ENCODE data around the gene LARP1. TPM values are rescaled to one million over a fixed set of nuclear protein-coding genes. Genes with fewer than 3 reads are reported as not detected.
A peak's percentile ranks its signal among the peaks of the same experiment; 100 is the strongest.

Gene LARP1
- total and polyA plus RNA-seq, 9 of the 15 experiments (the other 6 are each of a cell fraction or from before 2014, with no cell fraction given) = 22.6 to 300 (median 92.0) TPM

DNA sequence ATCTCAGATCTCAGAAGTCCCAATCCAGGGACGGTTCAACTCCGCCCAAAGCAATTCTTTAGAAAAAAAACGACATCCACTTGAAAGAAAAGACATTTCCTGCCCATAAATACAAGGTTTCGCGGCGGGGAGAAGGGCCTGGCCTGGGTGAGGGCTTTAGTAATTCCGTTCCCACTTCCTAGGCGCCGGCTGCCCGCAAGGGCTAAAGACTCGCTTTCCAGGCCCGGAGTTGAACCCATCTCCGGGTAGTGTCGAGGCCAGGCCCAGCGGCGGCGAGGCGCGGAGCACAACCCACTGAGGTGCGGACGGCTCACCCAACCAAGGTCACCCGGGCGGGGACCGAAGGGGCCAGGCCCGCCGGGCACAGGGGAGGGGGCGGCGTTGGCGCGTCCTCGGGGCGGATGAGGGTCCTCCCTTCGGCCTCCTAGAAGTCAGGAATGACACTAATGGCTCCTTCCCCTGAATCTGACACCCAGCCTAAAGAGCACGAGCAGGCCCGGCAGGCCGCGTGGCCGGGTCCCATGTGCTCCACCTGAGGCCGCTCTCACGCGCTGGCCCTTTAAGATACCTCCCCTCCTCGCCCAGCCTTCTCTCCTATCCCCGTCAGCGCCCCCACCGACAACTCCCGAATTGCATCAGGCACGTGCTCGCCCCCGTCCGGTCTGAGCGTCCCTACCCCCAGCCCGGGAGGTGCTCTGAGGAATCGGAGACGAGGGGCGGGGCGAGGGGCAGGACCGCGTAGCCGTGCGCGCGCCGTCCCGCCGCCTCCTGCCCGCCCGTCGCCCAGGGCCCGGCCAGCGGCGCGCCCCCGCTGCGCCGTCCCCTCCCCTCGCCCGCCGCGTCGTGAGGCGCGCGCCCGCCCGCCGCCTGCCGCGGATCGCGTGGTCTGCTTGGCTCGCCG lies 467 bp upstream of the LARP1 start (continued):
- TF ChIP-seq, protein P1, sequence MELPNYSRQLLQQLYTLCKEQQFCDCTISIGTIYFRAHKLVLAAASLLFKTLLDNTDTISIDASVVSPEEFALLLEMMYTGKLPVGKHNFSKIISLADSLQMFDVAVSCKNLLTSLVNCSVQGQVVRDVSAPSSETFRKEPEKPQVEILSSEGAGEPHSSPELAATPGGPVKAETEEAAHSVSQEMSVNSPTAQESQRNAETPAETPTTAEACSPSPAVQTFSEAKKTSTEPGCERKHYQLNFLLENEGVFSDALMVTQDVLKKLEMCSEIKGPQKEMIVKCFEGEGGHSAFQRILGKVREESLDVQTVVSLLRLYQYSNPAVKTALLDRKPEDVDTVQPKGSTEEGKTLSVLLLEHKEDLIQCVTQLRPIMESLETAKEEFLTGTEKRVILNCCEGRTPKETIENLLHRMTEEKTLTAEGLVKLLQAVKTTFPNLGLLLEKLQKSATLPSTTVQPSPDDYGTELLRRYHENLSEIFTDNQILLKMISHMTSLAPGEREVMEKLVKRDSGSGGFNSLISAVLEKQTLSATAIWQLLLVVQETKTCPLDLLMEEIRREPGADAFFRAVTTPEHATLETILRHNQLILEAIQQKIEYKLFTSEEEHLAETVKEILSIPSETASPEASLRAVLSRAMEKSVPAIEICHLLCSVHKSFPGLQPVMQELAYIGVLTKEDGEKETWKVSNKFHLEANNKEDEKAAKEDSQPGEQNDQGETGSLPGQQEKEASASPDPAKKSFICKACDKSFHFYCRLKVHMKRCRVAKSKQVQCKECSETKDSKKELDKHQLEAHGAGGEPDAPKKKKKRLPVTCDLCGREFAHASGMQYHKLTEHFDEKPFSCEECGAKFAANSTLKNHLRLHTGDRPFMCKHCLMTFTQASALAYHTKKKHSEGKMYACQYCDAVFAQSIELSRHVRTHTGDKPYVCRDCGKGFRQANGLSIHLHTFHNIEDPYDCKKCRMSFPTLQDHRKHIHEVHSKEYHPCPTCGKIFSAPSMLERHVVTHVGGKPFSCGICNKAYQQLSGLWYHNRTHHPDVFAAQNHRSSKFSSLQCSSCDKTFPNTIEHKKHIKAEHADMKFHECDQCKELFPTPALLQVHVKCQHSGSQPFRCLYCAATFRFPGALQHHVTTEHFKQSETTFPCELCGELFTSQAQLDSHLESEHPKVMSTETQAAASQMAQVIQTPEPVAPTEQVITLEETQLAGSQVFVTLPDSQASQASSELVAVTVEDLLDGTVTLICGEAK (IDR thresholded peaks at IDR 0.05) = no peak
- TF ChIP-seq, protein P1 (CRISPR knock-in tag; IDR thresholded peaks at IDR 0.05) = peak; percentile 76; the same call in 1 of the 2 replicates
- TF ChIP-seq PTBP1 (IDR thresholded peaks at IDR 0.05; ENCODE audit: low read depth, low read length) (no peak), SAFB2 (IDR thresholded peaks at IDR 0.05; ENCODE audit: borderline replicate concordance, low read depth, low read length, severe bottlenecking) (no peak), NFIC (IDR thresholded peaks at IDR 0.05) (peak; percentile 44), ZNF212 (CRISPR knock-in tag; IDR thresholded peaks at IDR 0.05) (no peak), ZNF79 (CRISPR knock-in tag; IDR thresholded peaks at IDR 0.05; ENCODE audit: low read depth) (no peak), ATF1 (CRISPR knock-in tag; IDR thresholded peaks at IDR 0.05) (no peak), ATF1 (tag; IDR thresholded peaks at IDR 0.05) (peak; percentile 73)
- TF ChIP-seq, protein P2, sequence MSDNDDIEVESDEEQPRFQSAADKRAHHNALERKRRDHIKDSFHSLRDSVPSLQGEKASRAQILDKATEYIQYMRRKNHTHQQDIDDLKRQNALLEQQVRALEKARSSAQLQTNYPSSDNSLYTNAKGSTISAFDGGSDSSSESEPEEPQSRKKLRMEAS (CRISPR knock-in tag; IDR thresholded peaks at IDR 0.05) = peak; percentile 100
- TF ChIP-seq, protein P3, sequence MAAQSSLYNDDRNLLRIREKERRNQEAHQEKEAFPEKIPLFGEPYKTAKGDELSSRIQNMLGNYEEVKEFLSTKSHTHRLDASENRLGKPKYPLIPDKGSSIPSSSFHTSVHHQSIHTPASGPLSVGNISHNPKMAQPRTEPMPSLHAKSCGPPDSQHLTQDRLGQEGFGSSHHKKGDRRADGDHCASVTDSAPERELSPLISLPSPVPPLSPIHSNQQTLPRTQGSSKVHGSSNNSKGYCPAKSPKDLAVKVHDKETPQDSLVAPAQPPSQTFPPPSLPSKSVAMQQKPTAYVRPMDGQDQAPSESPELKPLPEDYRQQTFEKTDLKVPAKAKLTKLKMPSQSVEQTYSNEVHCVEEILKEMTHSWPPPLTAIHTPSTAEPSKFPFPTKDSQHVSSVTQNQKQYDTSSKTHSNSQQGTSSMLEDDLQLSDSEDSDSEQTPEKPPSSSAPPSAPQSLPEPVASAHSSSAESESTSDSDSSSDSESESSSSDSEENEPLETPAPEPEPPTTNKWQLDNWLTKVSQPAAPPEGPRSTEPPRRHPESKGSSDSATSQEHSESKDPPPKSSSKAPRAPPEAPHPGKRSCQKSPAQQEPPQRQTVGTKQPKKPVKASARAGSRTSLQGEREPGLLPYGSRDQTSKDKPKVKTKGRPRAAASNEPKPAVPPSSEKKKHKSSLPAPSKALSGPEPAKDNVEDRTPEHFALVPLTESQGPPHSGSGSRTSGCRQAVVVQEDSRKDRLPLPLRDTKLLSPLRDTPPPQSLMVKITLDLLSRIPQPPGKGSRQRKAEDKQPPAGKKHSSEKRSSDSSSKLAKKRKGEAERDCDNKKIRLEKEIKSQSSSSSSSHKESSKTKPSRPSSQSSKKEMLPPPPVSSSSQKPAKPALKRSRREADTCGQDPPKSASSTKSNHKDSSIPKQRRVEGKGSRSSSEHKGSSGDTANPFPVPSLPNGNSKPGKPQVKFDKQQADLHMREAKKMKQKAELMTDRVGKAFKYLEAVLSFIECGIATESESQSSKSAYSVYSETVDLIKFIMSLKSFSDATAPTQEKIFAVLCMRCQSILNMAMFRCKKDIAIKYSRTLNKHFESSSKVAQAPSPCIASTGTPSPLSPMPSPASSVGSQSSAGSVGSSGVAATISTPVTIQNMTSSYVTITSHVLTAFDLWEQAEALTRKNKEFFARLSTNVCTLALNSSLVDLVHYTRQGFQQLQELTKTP (IDR thresholded peaks at IDR 0.05; ENCODE audit: low read depth in 1 of 2, partially characterized antibody in 2 of 2) = no peak
